NCI-H2171 (cell line): Measurements from ENCODE around the gene AKR1B1.
A peak's percentile ranks its signal among the peaks of the same experiment; 100 is the strongest.

Experiments
- DNase-seq: peaks from one replicate; lab custom pipeline; 2025; lab: John Stamatoyannopoulos, UW

AKR1B1 gene

GRCh38 chr7:134419085-134419484 lies 39.8 kb downstream of the AKR1B1 start:
- DNase-seq: no peak

GRCh38 chr7:134415700-134416099 lies 43.2 kb downstream of the AKR1B1 start:
- DNase-seq: no peak

- peak; percentile 23 for DNase-seq
Observed at GRCh38 chr7:134414109-134414508, 44.8 kb downstream of the AKR1B1 start.

GRCh38 chr7:134407311-134407710 lies 51.6 kb downstream of the AKR1B1 start:
- DNase-seq: no peak

GRCh38 chr7:134406431-134406830 lies 52.5 kb downstream of the AKR1B1 start:
- no peak for DNase-seq

- DNase-seq: no peak
Observed at GRCh38 chr7:134405299-134405698, 53.6 kb downstream of the AKR1B1 start.

- DNase-seq: no peak
Observed at GRCh38 chr7:134403062-134403461, 55.8 kb downstream of the AKR1B1 start.

GRCh38 chr7:134400859-134401258 lies 58.0 kb downstream of the AKR1B1 start:
- no peak for DNase-seq

- no peak for DNase-seq
Observed at GRCh38 chr7:134396031-134396430, 62.9 kb downstream of the AKR1B1 start.

GRCh38 chr7:134395604-134396003 lies 63.3 kb downstream of the AKR1B1 start:
- no peak for DNase-seq

- no peak for DNase-seq
Observed at GRCh38 chr7:134394056-134394455, 64.8 kb downstream of the AKR1B1 start.
